HG02610 (cell line): Measurements from ENCODE around the gene SPAAR.
"Not testable (repeated sequence)": the region's sequence is repeated elsewhere in the genome, so short reads cannot be mapped to it uniquely, and the experiment has no call there.

Source experiments
- ATAC-seq: cut with Tn5 transposase; IDR thresholded peaks from one replicate; pipeline ENCODE4 v1.9.1; 2021; ENCODE audit warnings: mild to moderate bottlenecking, moderate library complexity; ENCODE audit not compliant: unreplicated experiment

The SPAAR gene

DNA sequence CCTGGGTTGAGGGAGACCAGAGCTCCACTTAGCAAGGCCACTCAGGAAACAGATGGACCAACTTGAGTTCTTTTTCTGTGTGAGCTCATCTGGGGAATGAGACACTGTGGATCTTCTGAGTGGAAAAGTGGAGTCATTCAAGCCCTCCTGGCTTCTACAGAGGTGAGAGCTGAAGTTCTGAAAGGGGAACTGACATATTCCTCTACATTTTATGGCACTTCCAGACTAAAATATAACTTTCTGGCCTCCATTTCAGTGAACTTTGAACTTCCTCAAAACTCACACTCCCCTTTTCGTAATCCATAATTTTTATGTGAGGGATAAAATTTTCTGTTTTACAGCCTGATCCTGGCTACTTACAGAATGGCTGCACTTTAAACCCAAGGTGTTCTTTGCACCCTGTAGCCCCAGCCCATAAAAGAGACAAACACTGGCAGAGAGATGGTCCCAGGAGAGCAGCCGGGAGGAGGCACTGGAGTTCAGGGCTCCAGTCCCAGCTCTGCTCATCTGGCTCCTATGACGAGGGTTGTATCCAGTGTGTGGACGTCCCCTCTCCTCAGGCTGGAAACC, 10.8 kb downstream of the SPAAR start:
- ATAC-seq = no peak

GRCh38 chr9:35923598-35923926, 14.3 kb downstream of the SPAAR start:
- no peak for ATAC-seq

DNA sequence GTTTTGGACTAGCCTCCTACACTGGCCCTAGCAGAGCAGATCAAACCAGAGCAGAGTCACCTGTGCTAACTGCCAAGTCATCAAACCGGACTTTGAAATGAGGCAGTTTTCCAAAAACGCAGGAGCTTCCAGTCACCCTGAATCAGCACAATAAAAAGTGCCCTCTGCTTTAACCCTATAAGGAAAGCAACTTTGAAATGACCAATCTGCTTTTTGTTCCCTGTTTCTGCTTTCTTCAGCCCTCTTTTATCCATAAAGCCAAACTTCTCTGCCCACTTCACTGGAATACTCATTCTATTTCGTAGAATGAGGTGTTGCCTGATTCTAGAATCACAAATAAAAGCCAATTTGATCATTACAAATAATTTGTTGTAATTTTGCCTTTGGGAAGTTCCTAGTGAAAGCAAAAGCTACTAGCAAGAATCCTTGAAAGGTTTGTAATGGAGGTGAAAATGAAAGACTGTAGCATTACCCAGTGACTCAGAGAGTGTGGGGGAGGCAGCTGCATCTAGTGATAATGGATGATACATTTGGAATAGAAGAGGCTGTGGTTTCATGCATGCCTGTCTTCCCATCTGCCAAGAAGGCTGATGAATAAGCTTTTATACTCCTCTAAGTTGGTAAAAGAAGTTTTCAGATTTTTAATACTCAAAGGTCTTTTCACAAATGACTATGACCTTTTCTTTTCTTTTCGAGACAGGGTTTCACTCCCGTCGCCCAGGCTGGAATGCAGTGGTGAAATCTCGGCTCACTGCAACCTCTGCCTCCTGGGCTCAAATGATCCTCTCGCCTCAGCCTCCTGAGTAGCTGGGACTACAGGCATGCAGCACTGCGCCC, 14.9 kb downstream of the SPAAR start:
- no peak for ATAC-seq

DNA sequence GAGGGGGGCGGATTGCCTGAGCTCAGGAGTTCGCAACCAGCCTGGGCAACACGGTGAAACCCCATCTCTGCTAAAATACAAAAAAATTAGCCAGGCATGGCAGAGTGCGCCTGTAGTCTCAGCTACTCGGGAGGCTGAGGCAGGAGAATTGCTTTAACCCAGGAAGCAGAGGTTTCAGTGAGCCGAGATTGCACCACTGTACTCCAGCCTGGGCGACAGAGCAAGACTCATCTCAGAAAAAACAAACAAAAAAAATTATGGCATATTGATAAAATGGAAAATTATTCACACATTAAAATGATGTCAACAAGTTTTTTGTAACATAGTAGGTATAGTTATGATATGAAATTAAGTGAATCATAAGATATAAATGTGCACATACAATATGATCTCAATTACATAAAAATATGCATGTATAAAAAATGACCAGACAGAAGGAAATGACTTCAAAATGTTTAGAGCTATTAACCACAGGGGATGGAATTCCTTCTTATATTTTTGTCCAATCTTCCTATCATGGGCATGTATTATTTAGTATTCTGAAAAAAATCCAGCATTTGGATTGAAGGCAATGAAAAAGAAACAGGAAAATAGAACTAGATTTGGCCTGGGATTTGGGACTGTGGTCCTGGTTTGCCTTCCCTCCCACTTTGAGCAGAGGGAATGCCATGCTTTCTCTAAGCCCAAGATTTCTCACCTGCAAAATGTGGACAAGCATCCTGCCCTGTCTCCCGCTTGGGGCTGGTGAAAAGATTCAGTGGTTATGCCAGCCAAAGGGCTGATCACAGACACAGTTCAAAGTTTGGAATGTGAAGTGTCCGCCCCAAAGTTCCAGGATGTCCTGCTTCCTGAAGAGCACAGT, 19.5 kb downstream of the SPAAR start:
- no peak for ATAC-seq

DNA sequence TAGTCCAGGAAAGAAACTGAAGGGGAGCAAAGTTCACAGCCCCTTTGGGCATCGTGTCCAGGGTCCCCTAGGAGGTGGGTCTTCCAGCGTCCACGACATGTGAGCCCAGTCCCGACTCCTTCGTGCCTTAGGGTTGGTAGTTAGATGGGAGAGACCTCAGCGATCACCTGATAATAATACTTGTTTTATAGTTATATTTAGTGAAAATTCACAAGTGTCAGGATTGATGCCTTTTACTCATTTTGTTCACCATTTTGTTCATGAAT, 20.1 kb downstream of the SPAAR start:
- ATAC-seq = no peak

- ATAC-seq = no peak
Observed at GRCh38 chr9:35930521-35930920, 21.2 kb downstream of the SPAAR start.

DNA sequence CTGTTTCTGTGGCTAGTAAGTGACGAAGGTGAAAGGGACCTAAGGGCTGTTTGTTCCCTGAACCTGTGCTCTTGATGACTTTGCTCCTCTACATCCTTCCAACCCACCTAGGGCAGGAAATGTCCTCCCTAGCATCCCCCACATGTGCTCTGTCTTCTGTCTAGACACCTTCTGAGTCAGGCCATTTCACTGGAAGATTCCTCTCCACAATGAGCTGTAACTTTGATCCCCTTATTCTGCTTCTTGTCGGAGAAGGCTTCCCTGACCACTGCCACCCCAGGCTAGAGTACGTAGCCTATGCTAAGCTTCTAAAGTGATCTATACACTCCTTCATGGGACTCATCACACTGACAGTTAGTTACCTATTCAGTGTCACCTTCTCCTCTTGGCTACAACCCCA, 21.7 kb downstream of the SPAAR start:
- ATAC-seq = no peak

GRCh38 chr9:35932735-35933134, 23.4 kb downstream of the SPAAR start:
- ATAC-seq = no peak

DNA sequence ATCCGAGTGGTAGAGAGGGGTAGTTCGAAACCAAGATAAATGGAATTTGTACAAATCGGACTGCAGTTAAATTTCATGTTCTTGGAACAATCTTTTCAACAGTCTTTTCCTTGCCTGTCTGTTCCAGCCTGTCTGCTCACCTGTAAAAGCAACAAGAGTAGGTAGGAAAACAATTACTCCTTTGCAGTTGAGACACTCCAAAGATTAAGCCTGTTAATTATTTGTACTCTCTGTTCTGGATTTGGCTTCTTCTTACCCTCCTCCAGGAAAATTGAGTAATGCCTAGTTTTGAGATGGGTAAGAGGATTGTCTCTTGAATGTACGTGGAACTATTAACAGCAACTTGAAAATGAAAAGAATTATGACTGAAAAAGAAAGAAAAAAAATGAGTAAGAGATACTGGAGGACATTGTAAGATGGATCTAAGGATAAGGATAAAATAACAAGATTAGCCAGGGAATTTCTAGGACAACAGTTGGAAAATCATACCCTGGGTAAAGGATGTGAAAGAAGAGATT, 24.3 kb downstream of the SPAAR start:
- no peak for ATAC-seq

- ATAC-seq = not testable (repeated sequence)
Observed at GRCh38 chr9:35934069-35934468, 24.8 kb downstream of the SPAAR start.

DNA sequence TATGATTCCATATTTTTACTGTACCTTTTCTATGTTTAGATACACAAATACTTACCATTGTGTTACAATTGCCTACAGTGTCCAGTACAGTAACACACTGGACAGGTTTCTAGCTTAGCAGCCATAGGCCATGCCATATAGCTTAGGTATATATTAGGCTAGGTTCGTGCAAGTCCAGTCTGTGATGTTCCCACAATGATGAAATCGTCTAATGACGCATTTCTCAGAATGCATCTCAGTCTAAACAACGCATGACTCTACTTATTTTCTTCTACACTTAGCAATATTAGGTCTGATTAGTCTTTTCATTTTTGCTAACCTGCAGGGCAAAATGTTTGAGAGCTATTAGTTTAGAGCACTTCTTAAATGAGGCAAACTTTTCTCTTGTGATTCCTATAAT, 26.0 kb downstream of the SPAAR start:
- no peak for ATAC-seq

DNA sequence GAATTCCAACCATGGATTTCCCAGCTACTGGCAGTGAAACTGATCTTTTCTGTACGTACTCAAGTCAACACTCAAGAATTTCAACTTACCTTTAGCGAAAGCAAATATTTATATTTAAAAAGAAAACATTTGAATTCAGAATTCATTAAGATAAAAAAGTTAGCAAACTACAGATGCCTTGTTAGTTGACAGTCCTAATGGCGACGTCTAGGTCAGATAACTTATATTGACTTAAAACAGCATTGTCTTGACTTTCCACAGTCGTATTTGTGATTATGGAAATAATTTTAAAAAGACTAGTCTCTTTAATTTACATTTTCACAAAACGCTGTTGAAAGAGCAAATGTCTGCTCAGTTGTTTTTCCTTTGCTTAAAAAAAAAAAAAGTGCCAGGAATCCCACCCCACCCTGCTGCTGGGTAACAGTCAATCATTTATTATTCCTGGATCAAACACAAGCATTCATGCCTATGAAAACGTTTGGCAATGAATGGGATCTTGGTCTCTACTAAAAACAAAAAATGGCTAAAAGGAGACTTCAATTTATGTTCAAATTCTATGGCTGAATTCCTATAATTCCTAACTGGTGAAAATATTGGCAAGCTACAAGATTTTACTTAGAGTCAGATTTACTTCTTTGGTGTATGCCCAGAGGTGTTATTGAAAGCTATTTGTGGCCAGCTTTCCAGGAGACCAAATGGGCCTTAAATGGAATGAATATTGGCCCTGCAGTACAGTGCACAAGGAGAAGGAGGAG, 26.6 kb downstream of the SPAAR start:
- ATAC-seq = no peak

GRCh38 chr9:35937227-35937626, 27.9 kb downstream of the SPAAR start:
- no peak for ATAC-seq

GRCh38 chr9:35938474-35939356, 29.4 kb downstream of the SPAAR start:
- ATAC-seq = no peak

GRCh38 chr9:35939679-35940250, 30.5 kb downstream of the SPAAR start:
- no peak for ATAC-seq

DNA sequence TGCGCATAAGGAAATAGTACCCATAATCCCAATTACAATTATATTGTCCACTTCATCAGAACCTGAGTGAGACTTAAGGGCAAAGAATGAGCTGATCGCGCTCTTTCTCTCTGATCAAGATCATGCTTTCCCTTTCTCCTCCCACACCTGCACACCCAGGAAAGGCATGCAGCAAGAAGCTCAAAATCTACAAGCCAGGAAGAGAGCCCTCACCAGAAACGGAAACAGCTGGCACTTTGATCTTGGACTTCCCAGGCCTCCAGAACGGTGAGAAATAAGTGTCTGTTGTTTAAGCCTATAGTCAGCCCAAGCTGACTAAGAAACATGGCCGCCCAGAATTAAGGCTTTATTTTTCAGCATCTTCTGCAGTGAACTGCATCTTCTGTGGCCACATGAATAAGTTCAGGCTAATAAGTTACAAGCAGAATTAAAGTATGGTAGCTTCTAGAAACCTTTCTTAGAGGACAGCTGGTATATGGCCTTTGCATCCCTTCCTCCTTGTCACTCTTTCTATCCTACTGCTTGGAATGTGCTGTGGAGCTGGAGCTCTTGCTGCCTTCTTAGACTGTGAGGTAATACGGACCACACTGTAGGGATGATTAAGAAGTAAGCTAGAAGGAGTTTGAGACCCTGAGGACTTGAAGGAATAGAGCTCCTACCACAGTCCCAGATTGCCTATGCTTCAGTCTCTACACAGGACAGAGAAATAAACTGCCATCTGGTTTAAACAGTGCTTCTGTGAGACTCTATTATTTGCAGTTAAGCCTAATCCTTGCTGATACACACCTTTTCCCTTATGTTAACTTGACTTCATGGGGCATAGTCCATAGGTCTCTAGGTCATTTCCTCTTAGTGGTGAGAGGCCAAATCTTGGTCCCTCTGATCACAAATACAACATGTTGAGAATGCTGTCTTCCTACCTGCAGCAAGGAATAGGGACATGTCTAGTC, 31.4 kb downstream of the SPAAR start:
- no peak for ATAC-seq

- ATAC-seq = no peak
Observed at GRCh38 chr9:35942286-35942685, 33.0 kb downstream of the SPAAR start.

DNA sequence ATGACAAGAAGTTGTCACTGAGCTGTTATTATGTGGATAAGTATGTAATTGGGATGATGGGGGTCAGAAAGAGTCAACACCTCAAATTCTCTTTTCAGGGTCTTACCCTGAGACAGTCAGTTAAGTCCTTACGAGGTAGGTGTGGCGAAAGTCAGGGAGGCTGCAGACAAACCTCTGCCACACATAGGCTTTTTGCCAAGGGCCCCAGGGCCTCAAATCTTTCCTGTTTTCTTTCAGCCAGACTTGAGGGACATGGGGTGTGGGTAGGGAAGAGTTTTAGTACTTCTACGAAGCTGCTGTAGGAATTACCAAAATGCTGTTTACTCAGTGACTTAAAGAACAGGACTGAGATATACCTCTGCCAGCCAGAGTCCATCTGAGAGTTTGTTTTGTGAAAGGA, 34.9 kb downstream of the SPAAR start:
- no peak for ATAC-seq

DNA sequence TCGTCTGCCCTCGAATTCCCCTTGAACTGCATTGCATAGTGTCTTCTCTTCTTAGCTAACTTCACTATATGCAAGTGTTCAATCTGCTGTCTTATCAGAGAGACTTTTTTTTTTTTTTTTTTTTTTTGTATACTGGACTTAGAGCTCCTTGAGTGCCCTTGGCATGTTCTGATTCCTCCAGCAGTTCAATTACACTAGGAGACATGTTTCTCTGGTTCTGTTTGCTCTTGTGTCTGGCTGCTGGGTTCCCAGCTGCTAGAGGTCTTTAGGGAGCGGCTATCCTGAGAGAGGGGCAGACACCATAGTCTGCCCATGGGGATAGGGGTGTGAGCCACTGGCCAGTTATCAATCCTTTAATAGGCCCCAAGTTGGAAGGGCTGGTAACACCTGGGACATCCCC, 35.6 kb downstream of the SPAAR start:
- no peak for ATAC-seq
